ENCODE results near the gene SHISAL2A.

SHISAL2A gene

DNA sequence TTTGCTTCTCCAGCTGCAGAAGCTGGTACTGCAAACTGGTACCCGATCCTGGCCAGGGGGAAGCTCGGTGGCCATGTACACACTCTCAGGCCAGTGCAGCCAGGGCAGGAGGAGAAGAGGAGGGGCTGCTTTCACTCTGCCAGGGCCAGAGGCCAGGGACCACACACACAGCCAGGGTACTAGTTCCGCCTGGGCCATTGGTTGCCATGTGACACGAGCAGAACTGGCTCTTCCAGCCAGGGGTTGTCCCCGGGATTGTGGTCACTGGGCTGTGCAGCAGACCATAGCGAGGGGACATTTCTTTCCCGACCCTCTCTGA is 3.7 kb upstream of the SHISAL2A start:
- no peak overlapping the region for H3K4me2 ChIP-seq (ENCODE audit: insufficient read depth, low read length)

DNA sequence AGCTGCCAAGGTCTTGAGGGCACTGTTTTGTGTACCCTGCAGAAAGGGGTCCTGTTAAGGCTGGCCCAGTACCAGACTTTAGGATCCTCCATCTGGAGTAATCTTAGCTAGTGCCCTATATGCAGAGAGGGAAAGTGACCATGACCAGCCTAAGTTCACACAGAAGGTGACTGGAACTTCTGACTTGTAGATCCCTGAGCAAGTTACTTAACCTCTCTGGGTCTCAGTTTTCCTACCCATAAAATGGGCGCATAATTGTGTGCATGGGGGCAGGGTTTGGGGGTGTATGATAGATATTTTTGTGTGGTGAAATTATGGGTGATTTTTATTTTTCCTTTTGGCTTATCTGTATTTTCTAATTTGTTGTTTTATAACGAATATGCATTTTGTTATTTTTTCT is 3.3 kb upstream of the SHISAL2A start:
- H3K9ac ChIP-seq (ENCODE audit: low read depth, low read length): no peak overlapping the region
- H3K4me2 ChIP-seq (ENCODE audit: insufficient read depth, low read length): no peak overlapping the region
- no peak for ATAC-seq (ENCODE audit: insufficient read depth, low read depth)

More for the DNA sequence above, 3.7 kb upstream of the SHISAL2A start:
- Histone ChIP-seq H3K27me3 (ENCODE audit: insufficient read depth, low read length, poor library complexity) (no peaks in the 10 kb centered on the region), H3K79me2 (ENCODE audit: insufficient read depth, low read length) (no peaks in the 10 kb centered on the region), H3K4me3 (ENCODE audit: low read depth in 1 of 2, low read length in 2 of 2) (no peak overlapping the region), H3K36me3 (ENCODE audit: insufficient read depth, low read length) (no peaks in the 10 kb centered on the region), H2AFZ (ENCODE audit: low read depth, low read length) (no peak overlapping the region), H3K9ac (ENCODE audit: low read depth, low read length) (no peak overlapping the region), H3K4me1 (ENCODE audit: insufficient read depth, low read length) (no peaks in the 10 kb centered on the region), H3K27ac (ENCODE audit: low read length) (no peak overlapping the region), H3K9me3 (ENCODE audit: insufficient read depth, low read length, severe bottlenecking) (no peaks in the 10 kb centered on the region), H4K20me1 (ENCODE audit: insufficient read depth, low read length) (no peaks in the 10 kb centered on the region)
- ATAC-seq (ENCODE audit: insufficient read depth, low read depth) (no peak), DNase-seq (no peak)
- TF ChIP-seq, protein P1, sequence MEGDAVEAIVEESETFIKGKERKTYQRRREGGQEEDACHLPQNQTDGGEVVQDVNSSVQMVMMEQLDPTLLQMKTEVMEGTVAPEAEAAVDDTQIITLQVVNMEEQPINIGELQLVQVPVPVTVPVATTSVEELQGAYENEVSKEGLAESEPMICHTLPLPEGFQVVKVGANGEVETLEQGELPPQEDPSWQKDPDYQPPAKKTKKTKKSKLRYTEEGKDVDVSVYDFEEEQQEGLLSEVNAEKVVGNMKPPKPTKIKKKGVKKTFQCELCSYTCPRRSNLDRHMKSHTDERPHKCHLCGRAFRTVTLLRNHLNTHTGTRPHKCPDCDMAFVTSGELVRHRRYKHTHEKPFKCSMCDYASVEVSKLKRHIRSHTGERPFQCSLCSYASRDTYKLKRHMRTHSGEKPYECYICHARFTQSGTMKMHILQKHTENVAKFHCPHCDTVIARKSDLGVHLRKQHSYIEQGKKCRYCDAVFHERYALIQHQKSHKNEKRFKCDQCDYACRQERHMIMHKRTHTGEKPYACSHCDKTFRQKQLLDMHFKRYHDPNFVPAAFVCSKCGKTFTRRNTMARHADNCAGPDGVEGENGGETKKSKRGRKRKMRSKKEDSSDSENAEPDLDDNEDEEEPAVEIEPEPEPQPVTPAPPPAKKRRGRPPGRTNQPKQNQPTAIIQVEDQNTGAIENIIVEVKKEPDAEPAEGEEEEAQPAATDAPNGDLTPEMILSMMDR (IDR thresholded peaks at IDR 0.05; ENCODE audit: borderline replicate concordance, extremely low read depth, low read length, poor library complexity, severe bottlenecking): no peak
- TF ChIP-seq EZH2 (IDR thresholded peaks at IDR 0.05; ENCODE audit: borderline replicate concordance, low read depth, low read length, severe bottlenecking): no peak

DNA sequence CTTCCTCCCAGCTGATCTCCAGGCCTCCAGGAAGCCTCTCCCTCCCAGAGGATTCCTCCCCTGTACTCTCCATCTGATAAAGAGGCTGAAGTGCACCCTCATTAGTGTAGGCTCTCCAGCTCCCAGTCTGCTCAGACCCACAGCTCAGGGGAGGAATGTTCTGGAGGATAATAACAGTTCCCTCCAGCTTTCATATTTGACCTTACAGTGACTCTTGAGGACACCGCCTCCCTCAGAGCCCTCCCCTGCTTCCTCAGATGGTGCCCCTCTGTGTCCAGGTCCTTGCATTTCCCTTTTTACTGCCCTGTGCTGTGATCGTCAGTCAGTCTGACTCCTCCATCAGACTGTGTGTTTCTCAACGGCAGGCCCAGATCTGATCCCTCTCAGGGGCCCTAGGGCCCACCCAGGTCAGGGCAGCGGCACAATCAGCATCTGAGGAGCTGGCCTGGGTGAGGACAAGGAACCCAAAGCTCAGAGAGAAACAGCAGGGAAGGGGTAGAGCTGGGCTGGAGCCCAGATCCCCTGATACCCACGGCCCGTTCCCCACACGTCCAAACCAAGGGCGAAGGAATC is 1.1 kb upstream of the SHISAL2A start:
- no peak overlapping the region for H3K27ac ChIP-seq (ENCODE audit: low read length)
- H2AFZ ChIP-seq (ENCODE audit: low read depth, low read length): no peak overlapping the region
- H3K36me3 ChIP-seq (ENCODE audit: insufficient read depth, low read length): no peaks in the 10 kb centered on the region
- peaks cover 6% of the 10 kb centered on the region for H3K4me1 ChIP-seq (ENCODE audit: insufficient read depth, low read length)
- H3K27me3 ChIP-seq (ENCODE audit: insufficient read depth, low read length, poor library complexity): no peaks in the 10 kb centered on the region
- no peak for DNase-seq
- no peaks in the 10 kb centered on the region for H4K20me1 ChIP-seq (ENCODE audit: insufficient read depth, low read length)
- no peaks in the 10 kb centered on the region for H3K79me2 ChIP-seq (ENCODE audit: insufficient read depth, low read length)
- no peak for ATAC-seq (ENCODE audit: insufficient read depth, low read depth)
- no peak overlapping the region for H3K4me2 ChIP-seq (ENCODE audit: insufficient read depth, low read length)
- H3K9me3 ChIP-seq (ENCODE audit: insufficient read depth, low read length, severe bottlenecking): no peaks in the 10 kb centered on the region
- TF ChIP-seq EZH2 (IDR thresholded peaks at IDR 0.05; ENCODE audit: borderline replicate concordance, low read depth, low read length, severe bottlenecking): no peak
- TF ChIP-seq, protein P1 (IDR thresholded peaks at IDR 0.05; ENCODE audit: borderline replicate concordance, extremely low read depth, low read length, poor library complexity, severe bottlenecking): no peak
- H3K4me3 ChIP-seq (ENCODE audit: low read depth in 1 of 2, low read length in 2 of 2): no peak overlapping the region
- no peak overlapping the region for H3K9ac ChIP-seq (ENCODE audit: low read depth, low read length)

More for the DNA sequence above, 3.3 kb upstream of the SHISAL2A start:
- H2AFZ ChIP-seq (ENCODE audit: low read depth, low read length): no peak overlapping the region
- DNase-seq: no peak
- H3K36me3 ChIP-seq (ENCODE audit: insufficient read depth, low read length): no peaks in the 10 kb centered on the region
- no peaks in the 10 kb centered on the region for H3K9me3 ChIP-seq (ENCODE audit: insufficient read depth, low read length, severe bottlenecking)
- no peak overlapping the region for H3K4me3 ChIP-seq (ENCODE audit: low read depth in 1 of 2, low read length in 2 of 2)
- H3K27me3 ChIP-seq (ENCODE audit: insufficient read depth, low read length, poor library complexity): no peaks in the 10 kb centered on the region
- no peak overlapping the region for H3K27ac ChIP-seq (ENCODE audit: low read length)
- no peaks in the 10 kb centered on the region for H3K4me1 ChIP-seq (ENCODE audit: insufficient read depth, low read length)
- TF ChIP-seq EZH2 (IDR thresholded peaks at IDR 0.05; ENCODE audit: borderline replicate concordance, low read depth, low read length, severe bottlenecking): no peak
- TF ChIP-seq, protein P1 (IDR thresholded peaks at IDR 0.05; ENCODE audit: borderline replicate concordance, extremely low read depth, low read length, poor library complexity, severe bottlenecking): no peak
- no peaks in the 10 kb centered on the region for H3K79me2 ChIP-seq (ENCODE audit: insufficient read depth, low read length)
- H4K20me1 ChIP-seq (ENCODE audit: insufficient read depth, low read length): no peaks in the 10 kb centered on the region
